KG1 (cell line): Measurements from ENCODE around the gene GLT6D1.

Source experiments
- DNase-seq: peaks from one replicate; lab custom pipeline; 2025; lab: John Stamatoyannopoulos, UW

Gene GLT6D1

DNA sequence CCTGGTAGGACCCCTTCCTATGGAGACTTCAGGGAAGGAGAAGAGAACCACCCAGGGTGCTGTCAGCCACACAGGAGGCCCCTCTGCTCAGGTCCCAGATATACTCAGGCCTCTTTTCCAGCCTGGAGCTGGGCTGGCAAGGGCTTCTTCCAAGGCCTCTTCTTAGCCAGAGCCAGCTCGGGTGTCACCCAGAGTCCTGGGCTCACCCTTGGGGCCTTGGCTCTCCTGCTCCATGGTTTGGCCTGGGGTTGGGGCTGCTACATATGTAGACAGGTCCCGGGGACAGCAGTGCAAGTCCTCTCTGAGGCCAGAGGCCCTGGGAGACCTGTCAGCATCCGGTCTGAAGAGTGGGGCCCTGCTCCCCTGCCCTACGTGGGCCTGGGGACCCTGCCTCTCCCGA, 55.0 kb downstream of the GLT6D1 start:
- no peak for DNase-seq

DNA sequence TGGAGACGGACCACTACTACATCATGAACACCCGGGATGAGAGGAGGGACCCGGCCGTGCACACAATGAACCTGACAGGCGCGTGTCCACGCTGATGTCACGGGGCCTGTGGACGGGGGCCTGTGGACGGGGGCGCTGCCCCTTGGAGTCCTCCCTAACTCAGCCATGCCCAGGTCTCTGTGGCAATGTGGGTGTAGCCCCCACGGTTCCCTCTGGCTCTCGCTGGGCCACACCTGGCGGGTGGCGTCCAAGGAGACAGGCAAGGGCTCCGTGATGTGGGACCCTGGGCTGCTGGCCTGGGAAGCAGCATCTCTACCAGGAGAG, 55.7 kb downstream of the GLT6D1 start:
- no peak for DNase-seq

DNA sequence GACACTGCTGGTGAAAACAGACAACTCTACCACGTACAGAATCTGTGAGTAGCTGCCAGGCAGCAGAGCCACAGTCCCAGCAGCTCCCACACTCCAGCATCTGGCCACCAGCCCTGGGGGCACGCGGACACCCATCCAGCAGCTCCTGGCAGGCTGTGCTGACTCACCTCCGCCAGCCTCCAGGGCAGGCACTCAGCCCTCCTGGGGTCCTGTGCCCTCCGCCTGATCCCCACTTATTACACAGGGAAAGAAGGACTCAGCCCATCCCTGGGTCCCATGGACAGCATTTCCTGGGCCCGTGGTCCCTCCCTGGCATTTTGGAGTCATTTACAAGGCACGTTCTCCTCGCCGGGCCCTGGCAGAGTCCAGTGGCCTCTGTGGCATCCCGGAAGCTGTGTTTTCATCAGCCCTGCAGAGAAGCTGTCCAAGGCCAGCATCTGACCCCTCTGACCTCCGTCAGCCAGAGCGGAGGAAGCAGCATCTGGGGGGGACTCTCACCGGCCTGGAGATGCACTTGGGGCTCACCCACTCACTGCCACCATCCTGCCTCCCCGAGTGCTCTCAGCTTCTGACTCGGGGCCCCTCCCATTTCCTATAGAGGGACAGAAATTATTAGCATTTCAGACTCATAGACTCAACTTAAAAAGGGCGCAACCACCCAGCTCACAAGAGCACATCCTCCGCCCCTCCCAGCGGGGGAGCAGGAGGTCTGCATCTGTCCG, 56.2 kb downstream of the GLT6D1 start:
- DNase-seq = no peak

DNA sequence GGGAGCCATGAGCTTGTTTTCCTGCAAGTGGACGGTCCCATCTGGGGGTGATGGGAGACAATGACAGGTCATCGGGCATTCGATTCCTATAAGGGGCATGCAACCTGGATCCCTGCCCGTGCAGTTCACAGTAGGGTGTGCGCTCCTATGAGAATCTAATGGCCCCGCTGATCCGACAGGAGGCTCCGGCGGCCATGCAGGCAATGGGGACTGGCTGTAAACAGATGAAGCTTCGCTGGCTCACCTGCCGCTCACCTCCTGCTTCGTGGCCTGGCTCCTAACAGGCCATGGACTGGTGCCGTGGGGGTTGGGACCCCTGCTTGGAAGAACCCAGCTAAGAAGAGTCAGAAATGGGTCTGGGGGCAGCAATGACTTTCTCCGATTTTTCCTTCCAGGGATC, 56.8 kb downstream of the GLT6D1 start:
- DNase-seq = no peak

DNA sequence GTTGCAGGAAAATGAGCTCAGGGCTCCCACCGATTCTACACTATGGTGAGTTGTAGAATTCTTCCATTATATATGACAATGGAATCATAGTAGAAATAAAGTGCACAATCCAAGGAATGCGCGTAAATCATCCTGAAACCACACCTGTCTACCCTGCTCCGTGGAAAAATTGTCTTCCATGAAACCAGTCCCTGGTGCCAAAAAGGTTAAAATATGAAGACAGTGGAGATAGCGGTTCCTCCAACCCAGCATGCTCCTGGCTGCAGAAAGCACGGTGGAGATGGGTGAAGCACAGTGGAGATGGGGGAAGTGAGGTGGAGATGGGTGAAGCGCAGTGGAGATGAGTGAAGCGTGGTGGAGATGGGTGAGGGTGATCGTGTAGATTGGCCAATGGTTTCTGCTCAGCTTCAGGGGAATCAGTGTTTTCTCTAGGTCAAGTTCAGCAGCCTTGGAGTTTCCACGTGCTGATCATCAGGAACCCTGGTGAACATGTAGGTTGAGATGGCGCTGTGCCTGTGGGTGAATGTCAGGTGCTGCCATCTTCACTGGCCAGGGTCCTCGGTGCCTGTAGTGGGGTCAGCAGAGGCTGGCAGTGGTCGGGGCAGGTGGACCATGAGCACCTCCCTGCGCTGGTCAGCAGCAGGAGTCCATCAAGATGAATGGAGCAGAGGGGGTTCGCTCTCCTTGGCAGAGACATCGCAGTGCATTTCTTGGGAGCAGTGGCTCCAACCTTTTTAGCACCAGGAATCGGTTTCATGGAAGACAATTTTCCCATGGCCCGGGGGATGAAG, 57.5 kb downstream of the GLT6D1 start:
- no peak for DNase-seq

DNA sequence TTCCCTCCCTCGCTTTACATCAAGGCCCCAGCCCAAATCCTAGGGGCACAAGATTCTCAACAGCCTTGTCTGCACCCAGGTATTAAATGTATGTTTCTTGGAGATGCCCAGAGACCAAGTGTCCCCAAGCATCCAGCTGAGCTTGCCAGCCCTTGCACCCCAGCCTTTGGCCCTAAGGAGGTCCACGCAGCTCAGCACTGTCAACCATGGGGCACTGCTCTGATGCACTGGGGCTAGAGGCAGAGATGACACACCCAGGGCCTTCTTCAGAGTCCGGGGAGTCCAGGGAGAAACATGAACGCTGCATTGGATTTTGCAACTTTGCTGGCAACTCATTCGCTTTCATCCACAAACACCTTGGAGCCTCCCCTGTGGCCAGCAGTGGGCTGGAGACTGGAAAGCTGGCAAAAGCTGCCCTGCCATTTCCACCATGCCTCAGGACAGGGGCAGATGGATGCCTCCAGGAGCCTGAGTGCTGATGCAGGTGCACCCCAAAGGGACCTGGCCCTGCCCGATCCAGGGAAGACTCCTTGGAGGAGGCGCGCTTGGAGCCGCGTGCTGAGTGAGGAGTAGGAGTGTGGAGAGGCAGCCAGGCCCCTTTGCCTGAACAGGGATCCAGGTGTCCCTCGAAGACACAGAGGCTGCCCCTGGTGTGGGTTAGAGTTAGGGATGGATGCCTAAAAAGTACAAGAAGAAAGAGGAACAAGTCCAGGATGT, 58.5 kb downstream of the GLT6D1 start:
- no peak for DNase-seq

DNA sequence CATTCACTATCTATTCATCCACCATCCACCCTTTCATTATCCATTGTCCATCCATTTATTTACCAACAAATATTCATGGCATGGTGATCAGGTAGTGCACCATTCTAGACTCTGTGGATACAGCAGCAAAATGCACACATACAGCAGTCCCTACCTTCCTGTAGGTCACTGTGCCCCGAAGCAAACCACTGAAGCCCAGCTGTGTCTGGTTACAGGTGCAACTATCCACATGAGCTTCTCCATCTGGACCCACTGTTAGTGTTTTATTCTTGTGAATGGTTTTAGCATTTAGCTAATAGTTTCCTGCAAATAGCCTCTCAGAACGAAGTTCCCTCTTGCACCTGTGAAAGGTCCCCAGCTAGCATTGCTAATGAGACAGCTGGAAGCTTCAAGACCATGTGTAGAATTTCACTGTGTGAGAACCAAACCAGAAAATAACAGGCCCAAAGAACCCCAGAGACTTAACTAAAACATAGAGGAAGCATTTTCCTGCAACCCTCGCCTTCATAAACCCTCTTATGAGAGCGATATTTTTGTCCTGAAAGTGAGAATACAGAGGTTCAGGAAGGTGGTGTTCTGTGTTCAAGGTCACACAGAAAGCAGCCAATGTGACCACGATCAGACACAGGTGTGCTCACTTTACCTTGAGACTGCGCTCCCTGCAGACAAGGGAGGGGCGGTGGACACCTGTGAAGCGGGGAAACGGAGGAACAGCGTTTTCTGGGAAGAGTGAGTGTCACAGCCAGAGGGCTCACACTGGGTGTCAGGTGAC, 59.3 kb downstream of the GLT6D1 start:
- DNase-seq = no peak

DNA sequence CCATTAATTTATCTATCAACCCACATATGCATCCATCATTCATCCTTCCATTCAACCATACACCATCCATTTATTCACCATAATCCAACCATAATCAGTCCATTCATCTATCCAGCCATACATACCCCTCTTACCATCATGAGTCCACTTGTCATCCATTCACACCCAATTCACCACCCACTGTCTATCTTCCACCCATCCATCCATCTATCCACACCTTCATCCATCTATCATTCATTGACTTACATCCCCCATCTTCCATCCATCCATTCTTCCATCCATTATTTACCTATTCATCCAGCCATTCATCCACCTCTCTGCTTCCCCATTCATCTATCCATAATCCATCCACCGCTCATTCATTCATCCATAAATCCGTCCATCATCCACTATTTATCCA, 60.0 kb downstream of the GLT6D1 start:
- DNase-seq = no peak

DNA sequence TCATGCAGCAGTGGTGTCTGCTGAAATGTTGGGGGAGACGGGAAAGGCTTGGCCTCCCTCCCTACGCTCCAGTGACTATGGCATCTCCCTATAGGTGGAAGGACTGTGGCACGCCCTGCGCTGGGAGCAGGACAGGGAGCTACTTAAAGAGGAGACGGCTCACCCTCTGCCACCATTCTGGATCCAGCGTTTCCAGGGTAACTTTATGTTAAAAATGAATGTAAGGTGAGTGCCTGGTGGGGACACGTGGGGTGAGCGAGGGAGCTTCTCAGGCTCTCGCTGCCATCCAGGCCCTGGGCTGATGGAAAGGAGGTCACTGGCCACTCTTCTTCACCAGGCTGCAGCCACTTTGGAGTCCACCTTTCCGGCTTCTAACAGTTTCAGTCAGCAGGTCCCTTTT, 62.1 kb downstream of the GLT6D1 start:
- DNase-seq = no peak

DNA sequence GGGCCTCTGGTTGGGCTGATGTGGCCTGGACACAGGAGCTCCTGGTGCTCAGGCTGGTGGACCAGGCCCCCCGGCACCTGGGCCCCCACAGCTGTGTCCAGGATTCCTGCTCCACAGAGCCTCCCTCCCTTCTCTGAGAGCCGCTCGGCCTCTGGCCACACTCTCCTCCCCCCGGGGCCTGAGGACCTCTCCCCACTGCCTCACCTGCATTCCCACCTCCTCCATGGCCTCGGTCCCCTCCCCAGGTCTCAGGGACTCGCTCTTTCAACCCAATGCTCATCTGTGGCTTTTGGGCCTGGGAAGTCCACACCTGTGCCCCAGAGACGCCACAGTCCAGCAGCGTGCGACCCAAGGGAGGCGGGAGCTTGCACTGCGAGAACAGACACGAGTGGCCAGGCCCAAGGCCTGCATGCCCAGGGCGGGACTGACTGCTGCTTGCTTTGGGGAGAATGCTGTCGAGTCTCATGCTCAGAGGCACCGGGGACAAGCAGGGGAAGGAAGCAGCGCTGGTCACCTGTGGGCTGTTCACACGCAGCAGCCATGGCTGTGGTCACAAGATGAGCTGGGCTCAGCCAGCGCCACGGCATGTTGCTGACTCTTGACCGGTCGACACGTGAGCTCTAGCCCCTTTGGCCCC, 63.2 kb downstream of the GLT6D1 start:
- DNase-seq = no peak

DNA sequence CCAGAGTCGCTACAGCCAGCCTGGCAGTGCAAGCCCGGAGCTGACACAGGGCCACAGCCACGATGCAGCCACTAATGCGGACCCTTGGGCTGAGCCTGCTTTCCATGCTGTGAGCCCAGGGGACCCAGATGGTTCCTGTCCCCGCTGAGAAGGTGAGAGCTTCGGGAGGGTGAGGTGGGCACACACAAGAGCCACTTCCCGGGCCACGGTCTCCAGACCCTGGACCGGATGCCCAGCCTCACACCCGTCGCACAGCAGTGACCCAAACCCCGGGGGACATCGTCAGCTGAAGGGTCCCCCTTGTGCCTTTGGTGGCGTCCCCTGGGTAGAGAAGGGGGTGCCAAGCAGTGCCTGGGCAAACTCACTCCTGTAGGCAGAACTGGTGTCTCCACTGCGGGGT, 64.4 kb downstream of the GLT6D1 start:
- DNase-seq = no peak

DNA sequence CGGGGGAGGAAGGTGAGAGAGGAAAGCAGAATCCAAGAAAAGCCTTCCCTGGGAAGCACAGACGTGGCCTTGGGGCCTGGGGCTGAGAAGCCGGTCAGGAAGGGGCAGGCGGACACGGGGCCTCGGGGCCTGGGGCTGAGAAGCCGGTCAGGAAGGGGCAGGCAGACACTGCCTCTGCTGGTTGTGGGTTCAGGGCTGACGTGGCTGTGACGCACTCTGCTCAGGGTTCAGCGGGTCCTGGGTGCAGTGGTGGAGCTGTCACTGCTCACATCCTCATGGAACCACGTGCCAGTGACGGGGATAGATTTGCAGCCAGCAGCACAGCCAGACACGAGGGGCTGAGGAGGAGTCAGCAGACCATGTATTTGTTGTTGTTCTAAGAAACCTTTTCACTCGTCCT, 65.0 kb downstream of the GLT6D1 start:
- no peak for DNase-seq
